Lower leg skin (tissue), 3 donors: ENCODE data around the gene SEMA3D.

Experiments
- POLR2A ChIP-seq, 2 donors: fragments of 450-650 bp; IDR thresholded peaks; one replicate each; pipeline ENCODE4 v1.6.1; 2016 to 2017; ENCODE audit warnings: antibody characterized with exemption in 2 of 2, mild to moderate bottlenecking in 1 of 2, moderate library complexity in 1 of 2
- TF ChIP-seq, protein P1 (sequence below), 3 donors: fragments of 450-650 bp; IDR thresholded peaks; one replicate each; pipeline ENCODE4 v1.5.1; 2016; ENCODE audit warnings: antibody characterized with exemption in 3 of 3, mild to moderate bottlenecking in 3 of 3, moderate library complexity in 2 of 3

GRCh38 chr7:85213500-85213899 is 26.6 kb upstream of the SEMA3D start:
- TF ChIP-seq, protein P1, sequence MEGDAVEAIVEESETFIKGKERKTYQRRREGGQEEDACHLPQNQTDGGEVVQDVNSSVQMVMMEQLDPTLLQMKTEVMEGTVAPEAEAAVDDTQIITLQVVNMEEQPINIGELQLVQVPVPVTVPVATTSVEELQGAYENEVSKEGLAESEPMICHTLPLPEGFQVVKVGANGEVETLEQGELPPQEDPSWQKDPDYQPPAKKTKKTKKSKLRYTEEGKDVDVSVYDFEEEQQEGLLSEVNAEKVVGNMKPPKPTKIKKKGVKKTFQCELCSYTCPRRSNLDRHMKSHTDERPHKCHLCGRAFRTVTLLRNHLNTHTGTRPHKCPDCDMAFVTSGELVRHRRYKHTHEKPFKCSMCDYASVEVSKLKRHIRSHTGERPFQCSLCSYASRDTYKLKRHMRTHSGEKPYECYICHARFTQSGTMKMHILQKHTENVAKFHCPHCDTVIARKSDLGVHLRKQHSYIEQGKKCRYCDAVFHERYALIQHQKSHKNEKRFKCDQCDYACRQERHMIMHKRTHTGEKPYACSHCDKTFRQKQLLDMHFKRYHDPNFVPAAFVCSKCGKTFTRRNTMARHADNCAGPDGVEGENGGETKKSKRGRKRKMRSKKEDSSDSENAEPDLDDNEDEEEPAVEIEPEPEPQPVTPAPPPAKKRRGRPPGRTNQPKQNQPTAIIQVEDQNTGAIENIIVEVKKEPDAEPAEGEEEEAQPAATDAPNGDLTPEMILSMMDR (IDR thresholded peaks at IDR 0.05) = no peak
- no peak for TF ChIP-seq POLR2A (IDR thresholded peaks at IDR 0.05)
